UCSD-AML1 (cell line): Measurements from ENCODE around the gene UFL1.
"Not testable (repeated sequence)": the region's sequence is repeated elsewhere in the genome, so short reads cannot be mapped to it uniquely, and the experiment has no call there.

Experiments
- DNase-seq: peaks from one replicate; lab custom pipeline; 2025; ENCODE audit not compliant: unreplicated experiment; lab: John Stamatoyannopoulos, UW

The UFL1 gene

GRCh38 chr6:96521644-96522464 lies at the start of gene UFL1:
Gene UFL1 (plus strand): TSS chr6:96521806. CDS start chr6:96521874, 68 bp downstream.
- DNase-seq, result peak; percentile 94

- not testable (repeated sequence) for DNase-seq
These were observed 49.3 kb upstream of the UFL1 start for GRCh38 chr6:96472291-96472690.

GRCh38 chr6:96478695-96479094 lies 42.9 kb upstream of the UFL1 start:
- no peak for DNase-seq

GRCh38 chr6:96491926-96492325 lies 29.7 kb upstream of the UFL1 start:
- DNase-seq, result no peak

- no peak for DNase-seq
These were observed 21.8 kb upstream of the UFL1 start for GRCh38 chr6:96499781-96500180.

GRCh38 chr6:96502915-96503314 lies 18.7 kb upstream of the UFL1 start:
- no peak for DNase-seq

GRCh38 chr6:96505363-96505762 lies 16.2 kb upstream of the UFL1 start:
- DNase-seq, result no peak

- DNase-seq, result no peak
These were observed 12.3 kb upstream of the UFL1 start for GRCh38 chr6:96509281-96509680.

GRCh38 chr6:96520171-96521115 lies 1.2 kb upstream of the UFL1 start:
- no peak for DNase-seq

- DNase-seq, result no peak
These were observed 331 bp upstream of the UFL1 start for GRCh38 chr6:96521306-96521643.

- no peak for DNase-seq
These were observed 931 bp downstream of the UFL1 start for GRCh38 chr6:96522465-96523009.

GRCh38 chr6:96528193-96528592 lies 6.6 kb downstream of the UFL1 start:
- DNase-seq, result no peak

GRCh38 chr6:96532399-96532798 lies 10.8 kb downstream of the UFL1 start:
- no peak for DNase-seq

GRCh38 chr6:96537726-96538125 lies 16.1 kb downstream of the UFL1 start:
- DNase-seq, result no peak

- no peak for DNase-seq
These were observed 21.1 kb downstream of the UFL1 start for GRCh38 chr6:96542702-96543101.

GRCh38 chr6:96545882-96546281 lies 24.3 kb downstream of the UFL1 start:
- DNase-seq, result no peak

GRCh38 chr6:96547654-96548053 lies 26.0 kb downstream of the UFL1 start:
- DNase-seq, result no peak

- DNase-seq, result no peak
These were observed 33.0 kb downstream of the UFL1 start for GRCh38 chr6:96554558-96554957.

GRCh38 chr6:96559740-96560139 lies 38.1 kb downstream of the UFL1 start:
- DNase-seq, result not testable (repeated sequence)

- no peak for DNase-seq
These were observed 41.3 kb downstream of the UFL1 start, which contains the start of gene FHL5 for GRCh38 chr6:96562886-96563285. Gene FHL5 (plus strand): TSS chr6:96563128. CDS start chr6:96603614, 40,486 bp downstream.

GRCh38 chr6:96563853-96564252 lies 42.2 kb downstream of the UFL1 start:
- no peak for DNase-seq

GRCh38 chr6:96570053-96570452 lies 48.4 kb downstream of the UFL1 start:
- DNase-seq, result no peak
